GM10248 (cell line): ENCODE data around the gene KDM8.

Experiments used
- CTCF ChIA-PET: fragments of 300-600 bp; sonication (Branson Sonifier 250); formaldehyde crosslinking; extraction: SDS; loops from one replicate; lab custom pipeline; 2021; ENCODE audit warnings: antibody characterized with exemption; lab: Yijun Ruan, JAX
- POLR2A ChIA-PET: fragments of 350-650 bp; sonication (Branson Sonifier 250); formaldehyde crosslinking; extraction: SDS; loops from one replicate; lab custom pipeline; 2020; ENCODE audit warnings: antibody characterized with exemption; lab: Yijun Ruan, JAX
- DNase-seq: peaks from one replicate; pipeline ENCODE4 v3.0.0; 2012; ENCODE audit errors: extremely low spot score
- CTCF ChIP-seq: IDR thresholded peaks from 2 replicates; pipeline ENCODE4 v1.5.1; 2012; ENCODE audit warnings: mild to moderate bottlenecking, low read depth; ENCODE audit errors: extremely low read depth, missing control alignments, control extremely low read depth

KDM8 gene

DNA sequence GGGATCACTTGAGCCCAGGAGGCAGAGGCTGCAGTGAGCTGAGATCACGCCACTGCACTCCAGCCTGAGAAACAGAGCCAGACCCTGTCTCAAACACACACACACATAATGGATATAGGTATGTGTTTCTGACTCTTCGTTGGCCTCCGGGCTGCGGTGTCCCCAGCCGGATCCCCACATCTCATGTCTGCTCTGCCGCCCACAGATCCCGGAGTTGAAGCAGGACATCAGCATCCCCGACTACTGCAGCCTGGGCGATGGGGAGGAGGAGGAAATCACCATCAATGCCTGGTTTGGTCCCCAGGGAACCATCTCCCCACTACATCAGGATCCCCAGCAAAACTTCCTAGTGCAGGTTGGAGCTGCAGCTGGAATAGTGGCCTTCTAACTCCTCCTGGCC lies 15.4 kb downstream of the KDM8 start:
- no peak for TF ChIP-seq CTCF
- POLR2A ChIA-PET, result no interaction called here
- CTCF ChIA-PET, result interaction anchor here (5.5 kb wide), 1 partner anchor 16 kb away, joined by 28 read pairs; no protein-coding TSS in a partner anchor
- no peak for DNase-seq

- POLR2A ChIA-PET, result no interaction called here
- DNase-seq, result no peak
- CTCF ChIA-PET, result interaction anchor here (5.5 kb wide), 1 partner anchor 16 kb away, joined by 28 read pairs; no protein-coding TSS in a partner anchor
- TF ChIP-seq CTCF, result no peak
These were observed 15.8 kb downstream of the KDM8 start for GRCh38 chr16:27219161-27219560.

DNA sequence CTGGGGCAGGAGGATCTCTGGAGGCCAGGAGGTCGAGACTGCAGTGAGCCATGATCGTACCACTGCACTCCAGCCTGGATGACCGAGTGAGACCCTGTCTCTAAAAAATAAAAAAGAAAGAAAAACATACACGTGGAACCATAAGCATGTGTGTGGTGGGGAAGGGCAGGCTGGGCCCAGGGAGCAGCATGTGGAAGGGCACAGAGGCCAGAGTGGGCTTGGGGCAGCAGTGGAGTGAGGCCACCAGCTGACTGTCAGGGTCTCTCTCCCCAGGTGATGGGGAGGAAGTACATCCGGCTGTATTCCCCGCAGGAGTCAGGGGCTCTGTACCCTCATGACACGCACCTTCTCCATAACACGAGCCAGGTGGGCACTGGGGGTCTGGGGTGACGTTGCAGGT lies 16.8 kb downstream of the KDM8 start:
- no peak for TF ChIP-seq CTCF
- ChIA-PET POLR2A (interaction anchor here (0.6 kb wide), 1 partner anchor 9 kb away, joined by 5 read pairs; no protein-coding TSS in a partner anchor), CTCF (interaction anchor here (5.5 kb wide), 1 partner anchor 15 kb away, joined by 28 read pairs; no protein-coding TSS in a partner anchor)
- no peak for DNase-seq

- no peak for DNase-seq
- no peak for TF ChIP-seq CTCF
- ChIA-PET POLR2A (no interaction called here), CTCF (interaction anchor here (0.8 to 5.5 kb wide), 3 partner anchors 9 to 14 kb away, joined by 4 to 28 read pairs (median 4); no protein-coding TSS in a partner anchor)
These were observed 17.2 kb downstream of the KDM8 start for GRCh38 chr16:27220527-27220926.

GRCh38 chr16:27220991-27221390 lies 17.7 kb downstream of the KDM8 start:
- ChIA-PET CTCF (interaction anchor here (0.8 to 5.5 kb wide), 5 partner anchors 8 to 41 kb away, joined by 3 to 28 read pairs (median 4); no protein-coding TSS in a partner anchor), POLR2A (no interaction called here)
- DNase-seq, result no peak
- no peak for TF ChIP-seq CTCF

DNA sequence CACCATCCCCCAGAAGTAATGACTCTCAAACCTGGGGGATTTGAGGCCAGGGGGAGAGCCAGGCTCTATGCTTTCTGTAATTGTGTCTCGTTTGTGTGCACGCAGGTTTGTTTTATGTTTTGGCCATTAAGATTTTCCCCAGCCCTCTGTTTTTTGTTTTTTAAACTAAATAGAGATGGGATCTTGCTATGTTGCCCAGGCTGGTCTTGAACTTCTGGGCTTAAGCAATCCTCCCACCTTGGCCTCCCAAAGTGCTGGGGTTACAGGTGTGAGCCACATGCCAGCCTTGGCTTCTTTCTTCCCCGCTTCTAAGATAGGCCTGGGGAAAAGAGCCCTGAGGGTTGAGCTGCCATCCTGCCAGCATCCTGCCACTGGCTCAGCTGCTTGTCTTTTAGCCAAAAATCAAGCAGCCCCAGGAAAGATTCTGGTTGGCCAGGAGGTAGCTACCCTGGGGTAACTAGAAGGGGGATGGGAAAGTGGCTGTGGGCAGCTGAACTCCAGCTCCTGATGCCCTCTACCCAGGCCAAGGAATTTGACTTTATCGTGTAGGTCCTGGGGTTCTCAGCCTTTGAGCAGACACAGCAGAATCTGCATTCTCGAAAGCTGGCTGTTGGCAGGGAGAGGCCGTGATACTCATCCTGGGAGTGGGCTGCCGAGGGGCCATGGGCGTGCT lies 18.4 kb downstream of the KDM8 start:
- CTCF ChIA-PET, result interaction anchor here (0.9 to 5.5 kb wide), 5 partner anchors 10 to 134 kb away, joined by 3 to 28 read pairs (median 4); no protein-coding TSS in a partner anchor
- no peak for TF ChIP-seq CTCF
- POLR2A ChIA-PET, result no interaction called here
- DNase-seq, result no peak
